Activated gamma-delta T cell treated with anti-CD3 and anti-CD28 coated beads, Interleukin-2, amount 50 U/mL, for 16 hours (primary cell): ENCODE results near the gene SDK1.
"Not testable (repeated sequence)": the region's sequence is repeated elsewhere in the genome, so short reads cannot be mapped to it uniquely, and the experiment has no call there.

Experiments
- DNase-seq: peaks from one replicate; pipeline ENCODE4 v3.0.0-alpha.2; 2020; ENCODE audit warnings: low read depth

Gene SDK1

DNA sequence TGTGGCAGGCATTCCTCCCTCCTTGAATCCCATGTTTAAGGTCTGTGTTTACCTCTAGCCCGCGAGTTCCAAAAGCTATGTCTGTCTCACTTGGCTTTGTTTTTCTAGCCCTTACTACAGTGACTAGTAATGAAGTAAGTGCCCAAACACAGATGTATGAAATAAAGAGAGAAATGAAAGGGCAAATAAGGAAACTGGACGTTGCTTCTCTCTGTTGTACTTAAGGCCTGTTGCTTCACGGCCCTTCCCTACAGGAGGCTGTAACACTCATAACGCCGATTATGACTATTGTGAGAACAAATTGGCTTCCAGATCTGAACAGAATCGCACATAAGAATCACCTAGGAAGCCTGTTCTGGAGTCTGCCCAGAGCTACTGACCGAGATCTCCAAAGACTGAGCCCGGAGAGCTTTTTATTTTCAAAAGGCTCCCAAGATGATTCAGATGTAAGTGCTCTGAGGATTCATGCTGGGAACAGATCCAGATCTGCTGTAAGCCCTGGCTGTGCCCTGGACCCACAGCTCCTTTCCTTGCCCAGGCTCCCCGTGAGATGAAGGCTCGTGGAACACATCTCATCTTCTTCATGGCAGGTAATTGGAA lies 432.6 kb downstream of the SDK1 start:
- no peak for DNase-seq

DNA sequence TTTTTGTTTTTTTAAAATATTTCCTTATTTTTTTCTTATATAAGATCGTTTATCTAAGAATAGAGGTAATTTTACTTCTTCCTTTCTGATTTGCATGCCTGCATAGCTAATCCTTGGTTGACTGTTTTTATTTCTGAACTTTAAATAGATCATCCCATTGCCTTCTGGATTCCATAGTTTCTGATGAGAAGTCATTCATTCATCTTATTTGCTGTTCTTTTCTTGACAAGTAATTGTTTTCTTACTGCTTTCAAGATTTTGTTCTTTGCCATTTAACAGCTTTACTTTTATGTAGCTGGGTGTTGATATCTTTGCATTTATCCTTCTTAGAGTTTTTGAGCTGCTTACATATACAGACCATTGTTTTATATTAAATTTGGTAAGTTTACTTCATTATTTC lies 437.9 kb downstream of the SDK1 start:
- DNase-seq = no peak

- no peak for DNase-seq
Observed at GRCh38 chr7:3739983-3740382, 438.9 kb downstream of the SDK1 start.

- DNase-seq = no peak
Observed at GRCh38 chr7:3747467-3747866, 446.4 kb downstream of the SDK1 start.

- DNase-seq = no peak
Observed at GRCh38 chr7:3748389-3748788, 447.3 kb downstream of the SDK1 start.

- no peak for DNase-seq
Observed at GRCh38 chr7:3753868-3754267, 452.8 kb downstream of the SDK1 start.

GRCh38 chr7:3754493-3755341 lies 453.7 kb downstream of the SDK1 start:
- no peak for DNase-seq

- DNase-seq = not testable (repeated sequence)
Observed at GRCh38 chr7:3755778-3756453, 454.9 kb downstream of the SDK1 start.

GRCh38 chr7:3757059-3757458 lies 456.0 kb downstream of the SDK1 start:
- no peak for DNase-seq

DNA sequence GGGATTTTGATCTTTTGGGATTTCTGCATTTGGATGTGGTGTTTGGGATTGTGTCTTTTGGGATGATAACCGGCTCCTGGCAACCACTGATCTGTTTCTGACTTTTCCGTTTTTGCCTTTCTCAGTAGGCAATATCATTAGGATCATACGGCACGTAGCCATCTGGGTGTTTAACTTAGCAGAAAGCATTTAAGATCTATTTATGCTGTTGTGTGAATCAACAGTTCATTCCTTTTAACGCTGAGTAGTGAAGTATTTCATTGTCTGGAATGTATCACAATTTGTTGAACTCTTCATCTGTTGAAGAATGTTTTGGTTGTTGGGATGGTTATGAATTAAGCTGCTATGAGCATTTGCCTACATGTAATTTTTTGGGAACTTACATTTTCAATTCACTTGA lies 459.6 kb downstream of the SDK1 start:
- no peak for DNase-seq

DNA sequence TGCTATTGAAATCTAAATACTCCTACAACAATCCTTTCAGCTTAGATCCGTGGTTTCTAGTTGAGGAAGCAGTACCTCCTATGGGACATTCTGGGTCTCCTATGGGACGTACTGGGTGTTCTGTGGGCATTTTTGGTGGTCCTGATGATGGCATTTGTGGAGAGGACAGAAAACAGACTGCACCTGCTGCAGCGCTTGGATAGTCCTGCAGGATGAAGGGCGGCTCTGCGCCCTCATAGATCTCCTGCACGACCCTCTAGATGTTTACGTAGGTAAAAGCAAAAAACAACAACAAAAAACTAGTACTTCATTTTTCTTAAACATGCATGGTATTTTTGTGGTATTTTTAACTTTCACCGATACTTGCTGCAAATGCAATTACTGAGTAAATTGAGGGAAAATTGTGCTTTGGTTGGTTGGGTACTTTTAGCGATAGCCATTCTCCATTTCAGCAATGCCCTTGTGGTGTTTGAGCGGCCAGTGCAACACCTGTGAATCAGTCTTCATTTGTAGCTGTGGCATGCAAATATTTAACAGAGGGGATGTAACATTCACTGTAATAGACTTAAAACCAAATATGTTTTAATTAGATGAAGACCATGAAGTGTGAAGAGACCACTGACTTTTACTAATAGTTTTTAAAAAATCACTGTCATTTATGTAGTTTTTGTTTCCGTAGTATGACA lies 461.2 kb downstream of the SDK1 start:
- DNase-seq = no peak

GRCh38 chr7:3767917-3768777 lies 467.1 kb downstream of the SDK1 start:
- DNase-seq = no peak

- no peak for DNase-seq
Observed at GRCh38 chr7:3771906-3772305, 470.9 kb downstream of the SDK1 start.

DNA sequence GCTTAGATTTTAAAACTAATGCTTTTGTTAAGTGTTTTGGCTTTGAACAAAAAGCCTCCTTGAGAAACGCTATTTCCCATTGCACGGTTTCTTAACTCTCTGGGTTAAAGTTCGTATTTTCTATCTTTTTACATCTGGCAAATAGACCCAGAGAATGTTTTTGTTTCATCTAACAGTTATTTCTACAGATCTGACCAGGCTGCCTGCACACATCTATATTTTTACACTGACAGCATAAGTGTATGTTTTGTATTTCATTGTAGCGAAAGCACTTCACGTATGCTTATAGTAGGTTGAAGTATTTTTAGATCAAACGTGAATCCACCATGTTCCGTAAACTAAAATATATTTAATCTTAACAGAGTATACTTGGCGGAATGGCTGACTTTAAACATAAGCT lies 477.3 kb downstream of the SDK1 start:
- no peak for DNase-seq

DNA sequence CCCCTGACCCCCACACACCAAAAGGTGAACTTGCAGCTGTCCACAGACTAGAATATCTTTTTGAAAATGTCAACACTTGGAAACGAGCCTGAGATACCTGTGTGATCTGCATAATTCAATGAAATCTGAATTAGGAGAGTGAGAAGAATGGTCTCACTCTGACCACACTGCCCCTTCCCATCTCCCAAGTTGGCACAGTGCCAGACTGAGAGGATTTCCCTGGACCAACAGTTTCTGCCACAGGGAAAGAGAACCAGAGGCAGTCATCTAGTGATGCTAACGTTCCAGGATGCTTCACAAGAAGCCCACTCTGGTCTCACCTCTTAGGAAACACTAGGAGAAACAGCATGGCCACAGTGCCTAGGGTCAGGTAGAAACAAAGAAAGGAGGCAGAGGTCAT lies 479.0 kb downstream of the SDK1 start:
- no peak for DNase-seq

DNA sequence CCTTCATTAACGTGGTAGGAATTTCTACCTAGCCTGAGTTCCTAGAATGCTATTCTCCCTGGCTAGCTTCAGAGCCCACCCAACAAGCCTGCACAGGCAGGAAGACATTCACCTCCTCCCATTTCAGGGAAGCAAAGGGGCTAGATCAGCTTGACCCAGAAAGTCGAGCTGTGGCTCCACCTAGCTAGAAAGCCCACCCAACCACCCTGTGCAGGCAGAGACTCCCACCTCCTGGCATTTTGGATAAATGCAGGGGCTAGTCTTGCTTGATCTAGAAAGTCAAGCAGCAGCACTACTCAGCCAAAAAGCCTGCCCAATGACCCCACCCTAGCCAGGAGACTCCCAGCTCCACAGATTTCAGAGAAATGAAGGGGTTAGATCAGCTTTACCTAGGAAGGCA lies 479.5 kb downstream of the SDK1 start:
- DNase-seq = no peak

GRCh38 chr7:3781607-3782006 lies 480.6 kb downstream of the SDK1 start:
- DNase-seq = no peak

DNA sequence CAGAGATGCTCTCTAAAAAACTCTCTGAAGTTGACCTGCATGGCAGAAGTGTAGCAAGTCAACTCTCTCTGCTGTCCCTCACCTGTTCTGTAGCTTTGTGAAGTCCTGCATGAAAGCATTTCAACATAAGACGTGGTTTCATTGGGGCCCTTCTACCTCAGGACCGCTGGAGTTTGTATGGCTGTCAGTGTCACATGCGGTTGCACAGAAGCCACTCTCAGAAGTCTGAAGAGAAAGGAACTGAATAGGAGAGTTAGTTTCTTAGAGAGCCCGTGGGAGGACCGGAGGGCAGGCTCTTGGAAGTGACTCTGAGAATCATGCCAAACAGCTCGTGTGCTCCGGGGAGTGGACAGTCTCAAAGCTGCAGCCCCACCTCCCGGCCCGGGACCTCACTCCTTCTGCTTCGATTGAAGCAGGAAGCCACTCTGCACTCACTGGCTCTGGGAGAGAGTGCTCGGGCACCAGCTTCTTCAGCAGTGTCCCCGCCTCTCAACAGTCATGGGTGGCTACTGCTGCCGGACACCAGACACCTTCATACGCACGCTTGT lies 486.7 kb downstream of the SDK1 start:
- DNase-seq = no peak

- DNase-seq = no peak
Observed at GRCh38 chr7:3790803-3791202, 489.8 kb downstream of the SDK1 start.

DNA sequence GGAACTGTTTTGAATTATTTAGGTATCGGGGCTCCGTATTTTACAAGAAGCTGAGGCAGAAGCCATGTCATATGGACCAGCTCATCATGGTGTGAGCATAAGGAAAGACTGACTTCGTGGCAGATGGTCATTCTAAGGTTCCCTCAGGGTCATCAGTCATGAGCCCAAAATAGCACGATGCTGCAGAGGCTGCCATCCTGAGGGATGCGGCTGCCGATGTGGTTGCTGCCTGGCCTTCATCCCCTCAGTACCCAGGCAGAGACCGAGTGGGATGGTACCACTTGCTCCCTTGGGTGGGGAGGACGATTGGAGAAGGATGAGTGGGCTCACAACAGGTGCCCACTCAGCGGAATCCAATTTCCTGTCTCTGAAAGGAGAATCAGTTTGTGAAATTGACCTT lies 490.3 kb downstream of the SDK1 start:
- DNase-seq = no peak

GRCh38 chr7:3795141-3795540 lies 494.1 kb downstream of the SDK1 start:
- DNase-seq = no peak
